Calu3 (cell line): Measurements from ENCODE around the gene AGL. TPM values are rescaled to one million over a fixed set of nuclear protein-coding genes. Genes with fewer than 3 reads are reported as not detected.

Source experiments
- total RNA-seq: library from RNA; stranded (reverse); gene quantifications from 2 replicates; pipeline ENCODE4 v1.2.3, GENCODE V29; 2022

The AGL gene
- total RNA-seq, 1 experiment from 2014 or later = 9.0 TPM

Other genes starting within 250 kb of the AGL start
- 6.8 and 19.2 TPM in 2 replicates for gene PALMD, start 204.2 kb upstream of the AGL start, total RNA-seq
- 39.1 and 46.5 TPM in 2 replicates for gene FRRS1, start 83.7 kb upstream of the AGL start, total RNA-seq
- gene SLC35A3, start 119.6 kb downstream of the AGL start, total RNA-seq = 31.2 and 33.9 TPM in 2 replicates